Naive thymus-derived CD8-positive, alpha-beta T cell (primary cell): ENCODE results near the gene PCDHB8. TPM values are rescaled to one million over a fixed set of nuclear protein-coding genes. Genes with fewer than 3 reads are reported as not detected.
A peak's percentile ranks its signal among the peaks of the same experiment; 100 is the strongest.
"Not testable (repeated sequence)": the region's sequence is repeated elsewhere in the genome, so short reads cannot be mapped to it uniquely, and the experiment has no call there.

Source experiments
- ATAC-seq, 2 donors: fragments of 150-1000 bp; cut with Tn5 transposase in 1 of 2; sonication (Bioruptor Pico), chemical (Tn5 transposase) in 1 of 2; 1 replicate in 1 of 2; 2 replicates in 1 of 2; pipeline ENCODE4 v1.10.0; 2021; ENCODE audit warnings: mild to moderate bottlenecking in 2 of 2, moderate library complexity in 2 of 2
- POLR2A ChIA-PET: fragments of 350-600 bp; sonication (Branson Sonifier 250); formaldehyde crosslinking; loops from one replicate; lab custom pipeline; 2021; ENCODE audit warnings: antibody characterized with exemption; lab: Charles Lee
- DNase-seq, 10 donors: peaks; one replicate each; pipeline versions ENCODE4 v3.0.0 to v3.0.0-alpha.2; 2020 to 2022
- H3K27ac Mint-ChIP-seq, 10 donors: one replicate each; pipeline ENCODE4 v1.8.0; 2020 to 2022; ENCODE audit warnings: mild to moderate bottlenecking in 10 of 10, mixed read lengths in 10 of 10, moderate library complexity in 4 of 10, inconsistent platforms in 1 of 10
- H3K27me3 Mint-ChIP-seq, 5 donors: one replicate each; pipeline ENCODE4 v1.8.0; 2021 to 2022; ENCODE audit warnings: mixed read lengths in 5 of 5
- H3K36me3 Mint-ChIP-seq, 3 donors: one replicate each; pipeline ENCODE4 v1.8.0; 2020 to 2022; ENCODE audit warnings: mixed read lengths in 3 of 3, mild to moderate bottlenecking in 2 of 3, inconsistent platforms in 1 of 3
- H3K4me1 Mint-ChIP-seq, 4 donors: one replicate each; pipeline ENCODE4 v1.8.0; 2021 to 2022; ENCODE audit warnings: mixed read lengths in 4 of 4
- H3K4me3 Mint-ChIP-seq, 10 donors: one replicate each; pipeline ENCODE4 v1.8.0; 2020 to 2022; ENCODE audit warnings: mild to moderate bottlenecking in 10 of 10, mixed read lengths in 10 of 10, moderate library complexity in 6 of 10, inconsistent platforms in 1 of 10
- H3K9me3 Mint-ChIP-seq, 9 donors: one replicate each; pipeline ENCODE4 v1.8.0; 2020 to 2022; ENCODE audit warnings: mixed read lengths in 9 of 9, mild to moderate bottlenecking in 3 of 9, inconsistent platforms in 1 of 9, moderate library complexity in 1 of 9
- polyA plus RNA-seq, 3 donors: library from polyadenylated mRNA; unstranded; fragments of 300-500 nt; fragmentation: Illumina TruSeq; gene quantifications; one replicate each; pipeline ENCODE4 v1.2.3, GENCODE V29; 2021
- total RNA-seq, 8 experiments: library from RNA in 2 of 8; stranded (reverse) in 2 of 8; gene quantifications; one replicate each; pipeline ENCODE4 v1.2.3 and lab custom pipeline; 2021 to 2026

PCDHB8 gene
- total and polyA plus RNA-seq, 5 experiments from 2014 or later = not detected

GRCh38 chr5:141189131-141189530 is 11.5 kb downstream of the PCDHB8 start:
- Mint-ChIP-seq H3K9me3 (peaks cover 6 to 70% (median 40%) of the 10 kb centered on the region in 9 donors), H3K4me1 (peaks cover 2 to 11% (median 4%) of the 10 kb centered on the region in 4 donors), H3K36me3 (peaks cover 27 to 53% (median 31%) of the 10 kb centered on the region in 3 donors), H3K27me3 (peaks cover 43 to 84% (median 59%) of the 10 kb centered on the region in 5 donors)
- H3K27ac Mint-ChIP-seq, ATAC-seq, H3K4me3 Mint-ChIP-seq, DNase-seq, POLR2A ChIA-PET: not testable (repeated sequence)

DNA sequence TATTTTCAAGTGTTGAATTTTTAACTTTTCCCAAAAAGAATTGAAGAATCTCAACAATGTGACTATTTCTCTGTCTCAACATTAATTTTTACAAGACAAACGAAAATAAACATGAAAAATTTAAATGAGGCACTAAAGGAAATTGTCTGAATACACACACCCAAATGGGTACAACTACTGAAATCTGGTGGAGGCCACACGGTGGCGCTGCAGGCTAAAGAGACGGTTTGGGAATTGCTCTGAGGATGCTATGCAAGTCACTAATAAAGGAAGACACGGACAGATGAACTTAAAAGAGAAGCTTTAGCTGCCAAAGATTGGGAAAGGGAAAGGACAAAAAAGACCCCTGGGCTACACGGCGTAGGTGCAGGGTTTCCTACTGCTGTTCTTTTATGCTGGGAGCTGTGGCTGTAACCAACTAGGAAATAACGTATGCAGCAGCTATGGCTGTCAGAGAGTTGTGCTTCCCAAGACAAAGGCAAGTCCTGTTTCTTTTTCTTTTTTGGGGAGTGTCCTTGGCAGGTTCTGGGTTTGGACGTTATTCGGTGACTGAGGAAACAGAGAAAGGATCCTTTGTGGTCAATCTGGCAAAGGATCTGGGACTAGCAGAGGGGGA is 14.6 kb downstream of the PCDHB8 start, which contains the start of gene PCDHB10:
Gene PCDHB10 (plus strand): TSS at position 244 of the 616 bp plus-strand sequence. CDS start 200 bp downstream, at position 444.
- DNase-seq (no peak), ATAC-seq (no peak)
- H3K36me3 Mint-ChIP-seq = peaks cover 23 to 54% (median 26%) of the 10 kb centered on the region in 3 donors
- no peak within 1 kb of the TSS for H3K27ac Mint-ChIP-seq
- peaks cover 29 to 68% (median 45%) of the 10 kb centered on the region in 5 donors for H3K27me3 Mint-ChIP-seq
- H3K4me3 Mint-ChIP-seq = no peak within 1 kb of the TSS
- POLR2A ChIA-PET = no interaction called here
- H3K9me3 Mint-ChIP-seq = peaks cover 6 to 82% (median 40%) of the 10 kb centered on the region in 9 donors
- H3K4me1 Mint-ChIP-seq = peaks cover 0 to 5% (median under 1%) of the 10 kb centered on the region in 4 donors

GRCh38 chr5:141194332-141194731 is 16.7 kb downstream of the PCDHB8 start:
- H3K4me1 Mint-ChIP-seq, DNase-seq, H3K27ac Mint-ChIP-seq, H3K4me3 Mint-ChIP-seq, POLR2A ChIA-PET, ATAC-seq: not testable (repeated sequence)
- Mint-ChIP-seq H3K27me3 (peaks cover 26 to 75% (median 41%) of the 10 kb centered on the region in 5 donors), H3K36me3 (peaks cover 18 to 63% (median 22%) of the 10 kb centered on the region in 3 donors), H3K9me3 (peaks cover 7 to 88% (median 56%) of the 10 kb centered on the region in 9 donors)

DNA sequence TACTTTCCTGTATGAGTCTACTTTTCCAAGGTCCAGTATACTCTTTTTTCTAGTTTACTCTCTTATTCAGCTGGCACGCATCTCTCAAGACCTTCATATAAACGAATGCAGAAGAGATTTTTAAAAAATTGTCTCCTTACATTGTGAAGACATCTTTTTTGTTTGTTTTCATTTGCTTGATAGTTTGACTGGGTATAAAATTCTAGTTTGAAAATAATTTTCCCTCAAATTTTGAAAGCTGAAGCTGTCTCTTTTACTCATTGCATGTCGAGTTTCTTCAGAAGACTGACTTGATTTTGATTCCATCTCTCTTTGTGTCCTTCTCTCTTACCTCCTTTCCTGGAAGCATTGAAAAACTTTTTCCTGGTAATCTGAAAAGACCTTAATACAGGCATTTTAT is 18.8 kb downstream of the PCDHB8 start:
- POLR2A ChIA-PET = no interaction called here
- H3K4me1 Mint-ChIP-seq = no peaks in the 10 kb centered on the region
- peaks cover 15 to 76% (median 18%) of the 10 kb centered on the region in 3 donors for H3K36me3 Mint-ChIP-seq
- no peak overlapping the region for H3K4me3 Mint-ChIP-seq
- H3K27me3 Mint-ChIP-seq = peaks cover 26 to 75% (median 54%) of the 10 kb centered on the region in 5 donors
- no peak overlapping the region for H3K27ac Mint-ChIP-seq
- no peak for ATAC-seq
- peaks cover 7 to 87% (median 64%) of the 10 kb centered on the region in 9 donors for H3K9me3 Mint-ChIP-seq
- DNase-seq = no peak

DNA sequence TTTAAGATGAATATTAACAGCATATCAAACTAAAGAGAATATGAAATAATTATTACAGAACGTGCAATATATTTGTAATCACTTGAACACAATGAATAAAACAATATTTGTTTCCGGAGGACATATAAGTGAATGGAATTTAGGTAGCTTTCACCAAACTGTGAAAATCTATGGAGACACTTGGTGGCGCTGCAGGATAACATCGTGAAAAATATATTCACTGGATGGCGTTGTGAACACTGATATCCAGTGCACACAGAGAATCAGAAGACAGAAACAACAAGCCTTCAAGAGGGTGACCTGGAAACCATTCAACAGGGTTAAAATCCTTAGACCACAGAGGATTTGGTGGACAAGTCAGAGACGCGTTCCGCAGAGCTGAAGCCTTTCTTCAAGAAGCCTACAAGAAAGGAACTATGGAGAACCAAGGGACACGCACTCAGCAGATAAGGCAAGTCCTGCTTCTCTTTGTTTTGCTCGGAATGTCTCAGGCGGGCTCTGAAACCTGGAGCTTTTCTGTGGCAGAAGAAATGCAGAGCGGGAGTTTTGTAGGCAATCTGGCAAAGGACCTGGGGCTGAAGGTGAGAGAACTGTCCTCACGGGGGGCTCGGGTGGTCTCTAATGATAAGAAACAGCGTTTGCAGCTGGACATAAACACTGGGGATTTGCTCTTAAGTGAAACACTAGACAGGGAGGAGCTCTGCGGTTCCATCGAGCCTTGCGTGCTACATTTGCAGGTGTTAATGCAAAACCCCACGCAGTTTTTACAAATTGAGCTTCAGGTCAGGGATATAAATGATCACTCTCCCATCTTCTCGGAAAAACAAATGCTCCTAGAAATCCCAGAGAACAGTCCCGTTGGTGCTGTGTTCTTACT is 22.0 kb downstream of the PCDHB8 start, which contains the start of gene PCDHB11:
Gene PCDHB11 (plus strand): TSS at position 269 of the 877 bp plus-strand sequence. CDS start 148 bp downstream, at position 417.
- H3K9me3 Mint-ChIP-seq = peaks cover 5 to 87% (median 52%) of the 10 kb centered on the region in 9 donors

GRCh38 chr5:141201126-141201525 is 23.5 kb downstream of the PCDHB8 start:
- H3K36me3 Mint-ChIP-seq = peaks cover 5 to 45% (median 9%) of the 10 kb centered on the region in 3 donors
- ATAC-seq, DNase-seq, POLR2A ChIA-PET, H3K27ac Mint-ChIP-seq, H3K4me1 Mint-ChIP-seq, H3K4me3 Mint-ChIP-seq: not testable (repeated sequence)
- peaks cover 15 to 87% (median 49%) of the 10 kb centered on the region in 5 donors for H3K27me3 Mint-ChIP-seq
- H3K9me3 Mint-ChIP-seq = peaks cover 5 to 76% (median 45%) of the 10 kb centered on the region in 9 donors

More for the DNA sequence above, 22.0 kb downstream of the PCDHB8 start, which contains the start of gene PCDHB11:
- Mint-ChIP-seq H3K4me3 (no peak within 1 kb of the TSS), H3K36me3 (peaks cover 5 to 54% (median 9%) of the 10 kb centered on the region in 3 donors), H3K27me3 (peaks cover 13 to 75% (median 44%) of the 10 kb centered on the region in 5 donors), H3K27ac (peak within 1 kb of the TSS in 1 of 10 donors; percentile 40), H3K4me1 (no peaks in the 10 kb centered on the region)
- DNase-seq (no peak), ATAC-seq (no peak)
- POLR2A ChIA-PET = no interaction called here

DNA sequence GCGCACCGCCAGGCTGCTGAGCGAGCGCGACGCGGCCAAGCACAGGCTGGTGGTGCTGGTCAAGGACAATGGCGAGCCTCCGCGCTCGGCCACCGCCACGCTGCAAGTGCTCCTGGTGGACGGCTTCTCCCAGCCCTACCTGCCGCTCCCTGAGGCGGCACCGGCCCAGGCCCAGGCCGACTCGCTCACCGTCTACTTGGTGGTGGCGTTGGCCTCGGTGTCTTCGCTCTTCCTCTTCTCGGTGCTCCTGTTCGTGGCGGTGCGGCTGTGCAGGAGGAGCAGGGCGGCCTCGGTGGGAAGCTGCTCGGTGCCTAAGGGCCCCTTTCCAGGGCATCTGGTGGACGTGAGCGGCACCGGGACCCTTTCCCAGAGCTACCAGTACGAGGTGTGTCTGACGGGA is 24.1 kb downstream of the PCDHB8 start:
- H3K27ac Mint-ChIP-seq, POLR2A ChIA-PET, H3K4me3 Mint-ChIP-seq, DNase-seq, ATAC-seq, H3K4me1 Mint-ChIP-seq: not testable (repeated sequence)
- Mint-ChIP-seq H3K27me3 (peaks cover 19 to 87% (median 48%) of the 10 kb centered on the region in 5 donors), H3K36me3 (peaks cover 5 to 40% (median 9%) of the 10 kb centered on the region in 3 donors), H3K9me3 (peaks cover 4 to 71% (median 40%) of the 10 kb centered on the region in 9 donors)

DNA sequence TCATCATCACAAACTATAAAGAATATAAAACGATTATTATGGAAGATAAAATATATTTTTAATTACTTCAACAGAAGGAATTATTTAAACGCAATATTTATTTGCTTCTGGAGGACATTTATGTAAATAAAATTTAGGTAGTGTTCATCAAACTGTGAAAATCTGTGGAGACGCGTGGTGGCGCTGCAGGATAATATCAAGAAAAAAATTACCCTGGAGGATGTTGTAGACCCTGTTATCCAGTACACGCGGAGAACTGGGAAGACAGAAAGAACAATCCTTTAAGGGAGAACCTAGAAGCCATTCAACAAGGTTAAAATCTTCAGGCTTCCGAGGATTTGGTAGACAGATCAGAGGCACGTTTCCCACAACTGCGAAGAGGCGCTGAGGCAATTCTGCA is 30.9 kb downstream of the PCDHB8 start, which contains the start of gene PCDHB12:
Gene PCDHB12 (plus strand): TSS at position 242 of the 400 bp plus-strand sequence. CDS start 189 bp downstream, outside the sequence.
- DNase-seq (no peak), ATAC-seq (no peak)
- Mint-ChIP-seq H3K27ac (no peak within 1 kb of the TSS), H3K36me3 (peaks cover 8 to 17% (median 14%) of the 10 kb centered on the region in 3 donors), H3K9me3 (peaks cover 0 to 44% (median 9%) of the 10 kb centered on the region in 9 donors), H3K27me3 (peaks cover 24 to 87% (median 55%) of the 10 kb centered on the region in 5 donors), H3K4me1 (peaks cover 0 to under 1% (median 0%) of the 10 kb centered on the region in 4 donors), H3K4me3 (no peak within 1 kb of the TSS)
- POLR2A ChIA-PET = no interaction called here

DNA sequence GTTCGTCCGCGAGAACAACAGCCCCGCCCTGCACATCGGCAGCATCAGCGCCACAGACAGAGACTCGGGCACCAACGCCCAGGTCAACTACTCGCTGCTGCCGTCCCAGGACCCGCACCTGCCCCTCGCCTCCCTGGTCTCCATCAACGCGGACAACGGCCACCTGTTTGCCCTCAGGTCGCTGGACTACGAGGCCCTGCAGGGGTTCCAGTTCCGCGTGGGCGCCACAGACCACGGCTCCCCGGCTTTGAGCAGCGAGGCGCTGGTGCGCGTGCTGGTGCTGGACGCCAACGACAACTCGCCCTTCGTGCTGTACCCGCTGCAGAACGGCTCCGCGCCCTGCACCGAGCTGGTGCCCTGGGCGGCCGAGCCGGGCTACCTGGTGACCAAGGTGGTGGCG is 32.7 kb downstream of the PCDHB8 start:
- H3K4me1 Mint-ChIP-seq, ATAC-seq, H3K4me3 Mint-ChIP-seq, H3K27ac Mint-ChIP-seq, POLR2A ChIA-PET, DNase-seq: not testable (repeated sequence)
- peaks cover 14 to 28% (median 15%) of the 10 kb centered on the region in 3 donors for H3K36me3 Mint-ChIP-seq
- H3K9me3 Mint-ChIP-seq = peaks cover 0 to 49% (median 13%) of the 10 kb centered on the region in 9 donors
- peaks cover 31 to 89% (median 62%) of the 10 kb centered on the region in 5 donors for H3K27me3 Mint-ChIP-seq

DNA sequence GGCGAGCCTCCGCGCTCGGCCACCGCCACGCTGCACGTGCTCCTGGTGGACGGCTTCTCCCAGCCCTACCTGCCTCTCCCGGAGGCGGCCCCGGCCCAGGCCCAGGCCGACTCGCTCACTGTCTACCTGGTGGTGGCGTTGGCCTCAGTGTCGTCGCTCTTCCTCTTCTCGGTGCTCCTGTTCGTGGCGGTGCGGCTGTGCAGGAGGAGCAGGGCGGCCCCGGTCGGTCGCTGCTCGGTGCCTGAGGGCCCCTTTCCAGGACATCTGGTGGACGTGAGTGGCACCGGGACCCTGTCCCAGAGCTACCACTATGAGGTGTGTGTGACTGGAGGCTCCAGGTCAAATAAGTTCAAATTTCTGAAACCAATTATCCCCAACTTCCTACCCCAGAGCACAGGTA is 33.3 kb downstream of the PCDHB8 start:
- peaks cover 0 to 51% (median 15%) of the 10 kb centered on the region in 9 donors for H3K9me3 Mint-ChIP-seq
- POLR2A ChIA-PET, ATAC-seq, H3K4me1 Mint-ChIP-seq, H3K27ac Mint-ChIP-seq, DNase-seq, H3K4me3 Mint-ChIP-seq: not testable (repeated sequence)
- H3K27me3 Mint-ChIP-seq = peaks cover 30 to 85% (median 58%) of the 10 kb centered on the region in 5 donors
- peaks cover 14 to 29% (median 15%) of the 10 kb centered on the region in 3 donors for H3K36me3 Mint-ChIP-seq

- H3K4me1 Mint-ChIP-seq, POLR2A ChIA-PET, ATAC-seq, H3K27ac Mint-ChIP-seq: not testable (repeated sequence)
- peak in 2 of 10 donors; percentile 11 to 18 for DNase-seq
- Mint-ChIP-seq H3K27me3 (peaks cover 27 to 79% (median 53%) of the 10 kb centered on the region in 5 donors), H3K36me3 (peaks cover 17 to 36% (median 23%) of the 10 kb centered on the region in 3 donors), H3K4me3 (peak within 1 kb of the TSS in 3 of 10 donors; percentile 12 to 33 (median 20)), H3K9me3 (peaks cover 0 to 71% (median 24%) of the 10 kb centered on the region in 9 donors)
These were observed 36.2 kb downstream of the PCDHB8 start, which contains the start of gene PCDHB13 for GRCh38 chr5:141213656-141214339. Gene PCDHB13, plus strand, starts transcription at chr5:141213919. Its CDS starts 205 bp downstream, at chr5:141214124.
